MM.1S (cell line): ENCODE results near the gene SEL1L3.

Experiments used
- EZH2 ChIP-seq: fragments of 300-600 bp; sonication (generic); optimal IDR thresholded peaks from 2 replicates; pipeline ENCODE3; 2017; ENCODE audit warnings: low read depth, mild to moderate bottlenecking, antibody characterized with exemption, low read length, mixed read lengths
- EZH2phosphoT487 ChIP-seq: fragments of 300-600 bp; sonication (generic); IDR thresholded peaks from 2 replicates; pipeline ENCODE4 v1.6.1; 2018; ENCODE audit warnings: antibody characterized with exemption, low read length
- TF ChIP-seq, protein P1 (sequence below): fragments of 300-600 bp; sonication (generic); IDR thresholded peaks from 2 replicates; pipeline ENCODE4 v1.5.1; 2016; ENCODE audit warnings: antibody characterized with exemption, low read length, mixed read lengths

DNA sequence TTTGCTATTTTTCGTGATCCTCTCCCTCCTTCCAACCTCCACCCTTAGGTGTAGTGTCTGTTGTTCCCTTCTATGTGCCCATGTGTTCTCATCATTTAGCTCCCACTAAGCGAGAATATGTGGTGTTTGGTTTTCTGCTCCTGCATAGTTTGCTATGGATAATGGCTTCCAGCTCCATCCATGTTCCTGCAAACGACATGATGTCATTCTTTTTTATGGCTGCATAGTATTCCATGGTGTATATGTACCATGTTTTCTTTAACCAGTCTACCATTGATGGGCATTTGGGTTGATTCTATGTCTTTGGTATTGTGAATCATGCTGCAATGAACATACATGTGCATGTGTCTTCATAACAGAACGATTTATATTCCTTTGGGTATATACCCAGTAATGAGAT is 102.7 kb downstream of the SEL1L3 start:
- TF ChIP-seq EZH2phosphoT487, result no peak
- TF ChIP-seq, protein P1, sequence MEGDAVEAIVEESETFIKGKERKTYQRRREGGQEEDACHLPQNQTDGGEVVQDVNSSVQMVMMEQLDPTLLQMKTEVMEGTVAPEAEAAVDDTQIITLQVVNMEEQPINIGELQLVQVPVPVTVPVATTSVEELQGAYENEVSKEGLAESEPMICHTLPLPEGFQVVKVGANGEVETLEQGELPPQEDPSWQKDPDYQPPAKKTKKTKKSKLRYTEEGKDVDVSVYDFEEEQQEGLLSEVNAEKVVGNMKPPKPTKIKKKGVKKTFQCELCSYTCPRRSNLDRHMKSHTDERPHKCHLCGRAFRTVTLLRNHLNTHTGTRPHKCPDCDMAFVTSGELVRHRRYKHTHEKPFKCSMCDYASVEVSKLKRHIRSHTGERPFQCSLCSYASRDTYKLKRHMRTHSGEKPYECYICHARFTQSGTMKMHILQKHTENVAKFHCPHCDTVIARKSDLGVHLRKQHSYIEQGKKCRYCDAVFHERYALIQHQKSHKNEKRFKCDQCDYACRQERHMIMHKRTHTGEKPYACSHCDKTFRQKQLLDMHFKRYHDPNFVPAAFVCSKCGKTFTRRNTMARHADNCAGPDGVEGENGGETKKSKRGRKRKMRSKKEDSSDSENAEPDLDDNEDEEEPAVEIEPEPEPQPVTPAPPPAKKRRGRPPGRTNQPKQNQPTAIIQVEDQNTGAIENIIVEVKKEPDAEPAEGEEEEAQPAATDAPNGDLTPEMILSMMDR, result no peak
- no peak for TF ChIP-seq EZH2
